ENCODE measurements around the gene COL18A1. TPM values are rescaled to one million over a fixed set of nuclear protein-coding genes. Genes with fewer than 3 reads are reported as not detected.
A peak's percentile ranks its signal among the peaks of the same experiment; 100 is the strongest.

COL18A1 gene
- total RNA-seq, 2 donors from 2014 or later: 0.31 to 1.3 TPM

DNA sequence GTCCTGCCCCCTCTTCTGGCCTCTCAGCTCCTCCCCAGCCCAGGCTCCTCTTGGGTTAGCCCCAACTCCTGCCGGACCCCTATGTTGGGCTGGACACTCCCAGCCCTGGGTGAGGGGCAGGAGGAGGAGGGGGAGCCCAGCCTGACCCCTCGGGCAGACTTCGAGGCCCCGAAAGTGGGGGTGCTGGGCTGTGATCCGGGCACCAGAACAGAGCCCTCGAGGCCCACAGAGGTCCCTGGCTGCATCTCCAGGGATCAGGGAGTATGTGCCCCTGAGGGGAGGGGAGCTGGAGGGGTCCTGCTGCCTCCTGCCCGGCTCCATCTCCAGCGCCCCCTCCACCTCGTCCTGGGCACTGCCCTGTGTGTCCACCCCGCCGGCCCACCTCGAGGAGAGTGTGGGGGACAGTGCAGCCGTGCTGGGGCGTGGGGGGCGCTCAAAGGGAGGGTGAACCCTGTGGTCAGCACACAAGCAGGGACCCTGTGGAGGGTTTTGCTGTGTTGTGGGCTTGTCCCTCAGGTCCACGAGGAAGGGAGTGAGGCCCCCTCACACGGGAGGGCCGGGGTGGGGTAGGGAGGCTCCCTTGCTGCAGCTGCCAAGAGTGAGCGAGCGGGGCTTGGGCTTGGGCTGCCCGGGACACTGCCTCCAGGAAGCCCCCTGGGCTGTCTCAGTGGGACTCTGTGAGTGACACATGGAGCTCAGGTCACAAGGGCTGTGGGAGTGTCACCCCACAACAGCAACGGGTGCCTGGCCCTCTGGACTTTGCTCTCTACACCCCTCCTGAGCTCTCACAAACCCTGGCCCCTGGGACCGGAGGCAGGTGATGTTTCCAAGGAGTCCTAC, 54.4 kb downstream of the COL18A1 start:
- ATAC-seq (peak in 1 of 2 donors; percentile 25), DNase-seq (ENCODE audit: low spot score) (peak; percentile 34)
- no peaks in the 10 kb centered on the region for H3K9me3 Mint-ChIP-seq
- H3K27me3 Mint-ChIP-seq: peaks cover 3 to 9% of the 10 kb centered on the region in 2 donors
- H3K4me1 Mint-ChIP-seq (ENCODE audit: low read depth in 2 of 2): no peaks in the 10 kb centered on the region
- H3K27ac Mint-ChIP-seq: no peak overlapping the region
- no peaks in the 10 kb centered on the region for H3K36me3 Mint-ChIP-seq
- no peak overlapping the region for H3K4me3 Mint-ChIP-seq

DNA sequence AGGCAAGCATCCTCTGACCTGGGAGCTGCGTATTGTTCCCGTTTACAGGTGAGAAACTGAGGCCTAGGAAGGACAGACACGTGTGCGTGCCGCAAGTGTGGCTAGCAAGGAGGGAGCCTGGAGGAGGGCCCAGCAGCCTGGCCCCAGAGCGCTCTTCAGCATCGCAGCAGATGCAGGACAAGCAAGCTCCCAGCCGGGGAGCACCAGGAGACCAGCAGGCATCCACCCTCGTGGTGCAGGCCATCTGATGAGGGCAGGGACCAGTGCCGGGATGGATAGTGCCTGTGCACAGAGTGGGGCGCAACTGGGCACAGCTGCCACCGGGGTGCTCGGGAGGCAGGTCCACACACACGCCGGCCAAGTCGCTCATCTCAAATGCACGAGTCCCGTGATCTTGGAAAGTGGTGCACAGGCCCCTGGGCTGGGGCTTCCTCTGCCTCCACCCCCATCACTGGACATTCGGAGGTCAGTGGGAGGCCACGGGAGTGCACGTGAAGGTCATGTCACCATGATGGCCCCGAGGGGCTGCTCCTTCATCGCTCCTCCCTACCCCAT, 55.1 kb downstream of the COL18A1 start:
- ATAC-seq (no peak), DNase-seq (ENCODE audit: low spot score) (peak; percentile 60)
- no peaks in the 10 kb centered on the region for H3K9me3 Mint-ChIP-seq
- no peak overlapping the region for H3K4me3 Mint-ChIP-seq
- no peaks in the 10 kb centered on the region for H3K36me3 Mint-ChIP-seq
- H3K4me1 Mint-ChIP-seq (ENCODE audit: low read depth in 2 of 2): no peaks in the 10 kb centered on the region
- H3K27ac Mint-ChIP-seq: no peak overlapping the region
- H3K27me3 Mint-ChIP-seq: peaks cover 9 to 15% of the 10 kb centered on the region in 2 donors

DNA sequence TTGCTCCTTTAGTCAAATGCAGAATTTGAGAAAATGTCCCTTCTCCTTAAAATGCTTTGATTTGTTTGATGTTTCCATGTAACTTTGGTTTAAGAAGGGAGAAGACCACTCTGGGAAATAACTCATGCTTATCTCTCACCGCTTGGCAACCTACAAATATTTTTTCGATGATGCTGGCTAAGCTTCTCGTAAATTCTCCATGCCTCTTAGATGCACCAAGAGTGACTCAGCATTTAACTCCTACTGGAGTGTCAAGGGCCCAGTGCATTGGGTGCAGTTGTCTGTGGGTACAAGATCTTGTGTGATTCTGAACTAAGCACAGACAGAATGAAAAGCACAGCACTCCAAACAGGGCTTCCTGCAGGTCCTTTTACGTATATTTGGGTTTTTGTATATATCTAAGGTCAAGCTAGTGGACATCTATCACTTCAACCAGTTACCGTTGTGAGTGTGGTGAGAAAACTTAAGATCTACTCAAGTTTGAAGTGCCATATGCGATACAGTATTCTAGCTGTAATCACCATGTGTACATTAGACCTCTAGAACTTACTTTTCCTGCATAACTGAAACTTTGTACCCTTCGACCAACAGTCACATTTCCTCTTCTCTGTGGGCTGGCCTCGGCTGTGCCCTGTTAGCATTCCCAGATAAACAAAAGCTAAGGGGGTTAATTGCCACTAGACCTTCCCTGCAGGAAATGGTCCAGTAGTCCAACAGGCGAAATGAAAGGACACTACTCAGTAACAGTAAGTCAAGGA, 55.8 kb downstream of the COL18A1 start:
- H3K27me3 Mint-ChIP-seq: peaks cover 13 to 17% of the 10 kb centered on the region in 2 donors
- H3K27ac Mint-ChIP-seq: no peak overlapping the region
- no peaks in the 10 kb centered on the region for H3K36me3 Mint-ChIP-seq
- no peak for DNase-seq (ENCODE audit: low spot score)
- H3K4me1 Mint-ChIP-seq (ENCODE audit: low read depth in 2 of 2): peaks cover 0 to 2% of the 10 kb centered on the region in 2 donors
- no peak for ATAC-seq
- H3K9me3 Mint-ChIP-seq: no peaks in the 10 kb centered on the region
- H3K4me3 Mint-ChIP-seq: no peak overlapping the region

- DNase-seq (ENCODE audit: low spot score) (peak; percentile 12), ATAC-seq (no peak)
- Mint-ChIP-seq H3K4me1 (ENCODE audit: low read depth in 2 of 2) (peaks cover 0 to 2% of the 10 kb centered on the region in 2 donors), H3K4me3 (no peak overlapping the region), H3K9me3 (no peaks in the 10 kb centered on the region), H3K27ac (no peak overlapping the region), H3K36me3 (no peaks in the 10 kb centered on the region), H3K27me3 (peaks cover 13 to 17% of the 10 kb centered on the region in 2 donors)
These were observed 56.4 kb downstream of the COL18A1 start for GRCh38 chr21:45461369-45461750.

GRCh38 chr21:45461806-45462341, 56.9 kb downstream of the COL18A1 start:
- Mint-ChIP-seq H3K36me3 (no peaks in the 10 kb centered on the region), H3K9me3 (no peaks in the 10 kb centered on the region), H3K4me1 (ENCODE audit: low read depth in 2 of 2) (peaks cover 0 to 2% of the 10 kb centered on the region in 2 donors), H3K27me3 (peaks cover 13 to 17% of the 10 kb centered on the region in 2 donors), H3K27ac (no peak overlapping the region), H3K4me3 (no peak overlapping the region)
- DNase-seq (ENCODE audit: low spot score): no peak
- no peak for ATAC-seq

DNA sequence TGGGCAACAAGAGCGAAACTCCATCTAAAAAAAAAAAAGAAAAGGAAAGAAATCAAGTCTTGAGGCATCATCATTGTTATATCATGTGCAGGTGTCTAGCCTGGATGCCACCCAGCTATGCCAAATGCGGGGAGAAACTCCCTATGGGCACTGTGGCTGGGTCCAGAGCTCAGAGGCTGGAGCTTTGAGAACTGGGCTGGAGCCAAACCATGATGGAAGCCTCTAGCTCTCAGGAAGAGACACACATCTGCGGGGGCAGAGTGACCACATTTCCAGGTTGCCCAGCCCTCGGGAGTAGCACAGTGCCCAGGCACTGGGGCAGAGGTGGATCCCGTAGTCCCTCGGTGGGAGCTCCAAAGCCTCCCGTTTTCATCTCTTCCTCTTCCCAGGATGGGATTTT, 58.9 kb downstream of the COL18A1 start:
- no peaks in the 10 kb centered on the region for H3K9me3 Mint-ChIP-seq
- ATAC-seq (no peak), DNase-seq (ENCODE audit: low spot score) (no peak)
- H3K4me3 Mint-ChIP-seq: no peak overlapping the region
- H3K27ac Mint-ChIP-seq: no peak overlapping the region
- H3K36me3 Mint-ChIP-seq: no peaks in the 10 kb centered on the region
- peaks cover 13 to 17% of the 10 kb centered on the region in 2 donors for H3K27me3 Mint-ChIP-seq
- peaks cover 0 to 2% of the 10 kb centered on the region in 2 donors for H3K4me1 Mint-ChIP-seq (ENCODE audit: low read depth in 2 of 2)

DNA sequence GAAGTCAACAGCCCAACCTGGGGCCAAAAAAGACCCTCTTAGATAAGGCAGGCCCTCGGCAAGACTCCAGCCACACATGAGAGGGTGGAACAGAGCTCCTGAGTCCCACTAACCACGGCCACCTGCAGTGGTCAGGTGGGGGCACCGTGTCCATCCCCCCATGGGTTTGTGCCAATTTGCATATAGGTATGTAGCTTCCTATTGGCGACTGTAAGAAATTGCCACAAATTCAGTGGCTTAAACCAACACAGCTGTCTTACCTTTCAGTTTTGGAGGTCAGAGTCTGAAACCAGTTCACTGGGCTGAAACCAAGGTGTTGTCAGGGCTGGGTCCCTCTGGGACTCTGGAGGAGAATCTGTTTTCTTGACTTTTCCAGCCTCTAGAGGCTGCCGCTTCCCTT, 59.3 kb downstream of the COL18A1 start:
- Mint-ChIP-seq H3K9me3 (no peaks in the 10 kb centered on the region), H3K27ac (no peak overlapping the region), H3K4me3 (no peak overlapping the region), H3K36me3 (no peaks in the 10 kb centered on the region), H3K27me3 (peaks cover 13 to 17% of the 10 kb centered on the region in 2 donors), H3K4me1 (ENCODE audit: low read depth in 2 of 2) (peaks cover 0 to 2% of the 10 kb centered on the region in 2 donors)
- no peak for DNase-seq (ENCODE audit: low spot score)
- no peak for ATAC-seq

DNA sequence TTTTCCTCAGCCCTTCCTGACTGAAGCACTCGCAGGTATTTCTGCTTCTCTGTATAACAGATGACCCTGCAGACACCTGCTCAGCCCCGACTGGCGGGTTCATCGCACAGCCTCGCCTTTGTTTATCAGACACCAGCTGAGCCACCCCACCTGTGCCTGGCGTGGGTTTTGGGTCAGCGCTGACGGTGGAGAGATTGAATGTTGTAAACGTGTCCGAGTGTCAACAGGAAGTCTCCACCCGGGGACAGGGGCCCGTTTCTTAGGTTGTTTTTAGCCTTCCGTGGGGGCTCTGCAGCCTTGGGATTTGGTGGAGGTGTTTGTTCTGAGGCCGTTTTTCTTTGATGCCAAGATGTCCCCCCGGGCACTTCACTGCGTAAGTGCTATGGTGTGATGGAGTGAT, 60.1 kb downstream of the COL18A1 start:
- H3K4me1 Mint-ChIP-seq (ENCODE audit: low read depth in 2 of 2): peaks cover 0 to 2% of the 10 kb centered on the region in 2 donors
- peaks cover 13 to 17% of the 10 kb centered on the region in 2 donors for H3K27me3 Mint-ChIP-seq
- DNase-seq (ENCODE audit: low spot score): no peak
- H3K4me3 Mint-ChIP-seq: no peak overlapping the region
- ATAC-seq: no peak
- H3K9me3 Mint-ChIP-seq: no peaks in the 10 kb centered on the region
- H3K36me3 Mint-ChIP-seq: no peaks in the 10 kb centered on the region
- H3K27ac Mint-ChIP-seq: no peak overlapping the region

DNA sequence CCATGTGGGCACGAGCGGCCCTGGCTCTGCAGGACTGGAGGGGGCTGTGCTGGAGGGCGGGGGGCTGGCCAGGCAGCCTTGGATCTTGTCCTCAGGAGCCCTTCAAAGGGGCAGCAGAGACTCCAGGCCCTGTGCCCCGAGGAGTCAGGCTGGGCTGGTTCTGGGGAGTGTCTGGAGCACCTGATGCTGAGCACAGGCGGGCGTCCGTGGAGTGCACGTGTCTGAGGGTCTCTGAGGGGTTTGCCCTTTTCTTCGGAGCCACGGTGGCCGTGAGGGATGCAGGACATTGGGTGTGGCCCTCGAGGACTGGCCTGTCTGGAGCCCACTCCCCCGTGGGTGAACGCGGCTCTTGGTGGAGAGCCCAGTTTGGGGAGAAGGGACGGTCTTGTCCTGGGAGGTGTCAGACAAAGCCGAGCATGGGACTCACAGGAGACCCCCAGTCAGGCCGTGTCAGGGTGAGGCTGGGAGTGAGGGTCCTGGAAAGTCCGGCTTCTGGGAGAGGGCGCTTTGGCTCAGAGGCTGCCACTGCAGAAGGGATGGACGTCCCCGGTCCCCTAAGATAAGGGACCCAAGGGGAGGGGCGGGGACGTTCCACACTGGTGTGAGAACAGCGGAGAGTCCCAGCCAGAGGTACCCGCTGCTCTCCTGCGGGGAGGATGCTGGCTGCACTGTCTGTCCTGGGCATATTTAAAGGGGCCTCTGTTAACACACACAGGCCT, 60.8 kb downstream of the COL18A1 start:
- no peaks in the 10 kb centered on the region for H3K36me3 Mint-ChIP-seq
- H3K4me3 Mint-ChIP-seq: no peak overlapping the region
- peaks cover 13 to 17% of the 10 kb centered on the region in 2 donors for H3K27me3 Mint-ChIP-seq
- DNase-seq (ENCODE audit: low spot score): no peak
- H3K4me1 Mint-ChIP-seq (ENCODE audit: low read depth in 2 of 2): peaks cover 0 to 2% of the 10 kb centered on the region in 2 donors
- H3K27ac Mint-ChIP-seq: no peak overlapping the region
- H3K9me3 Mint-ChIP-seq: no peaks in the 10 kb centered on the region
- ATAC-seq: no peak

DNA sequence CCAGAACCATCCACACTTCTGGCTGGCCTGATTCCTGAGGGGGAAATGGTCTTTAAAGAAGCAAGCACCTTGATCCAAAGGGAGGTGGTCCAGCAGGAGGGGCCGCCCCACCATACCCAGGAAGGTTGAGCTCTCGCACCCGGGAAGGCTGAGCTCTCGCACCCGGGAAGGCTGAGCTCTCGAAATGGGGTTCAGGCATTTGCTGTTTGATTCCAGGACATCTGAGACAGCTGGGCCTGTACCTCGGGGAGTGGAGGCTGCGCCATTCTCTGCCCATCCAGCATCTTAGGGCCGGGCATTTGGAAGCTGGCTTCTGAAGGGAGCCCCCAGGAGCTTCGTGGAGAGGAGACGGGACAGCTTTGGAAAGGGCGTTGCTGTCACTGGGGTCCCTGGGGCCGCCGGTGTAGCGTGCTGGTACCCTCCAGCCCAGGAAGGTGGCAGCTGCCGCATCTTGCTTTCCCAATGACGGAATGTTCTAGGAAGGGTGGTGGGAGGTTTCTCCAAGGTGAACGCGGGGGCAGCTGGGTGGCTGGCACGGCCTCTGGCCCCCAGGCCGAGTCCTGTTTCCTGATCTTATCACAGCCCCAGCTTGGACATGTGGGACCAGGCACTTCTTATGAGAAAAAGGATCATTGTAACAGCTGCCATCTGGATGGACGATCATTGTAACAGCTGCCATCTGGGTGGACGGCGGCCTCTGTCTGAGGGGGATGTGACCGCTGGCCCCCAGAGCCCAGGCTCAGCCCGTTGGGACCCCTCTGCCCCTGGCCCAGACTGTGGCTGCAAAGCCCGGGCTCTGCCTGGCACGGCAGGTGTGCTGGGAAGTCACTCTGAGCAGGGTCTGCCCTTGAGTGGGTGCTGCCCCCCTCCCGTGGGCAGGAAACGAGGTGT, 61.6 kb downstream of the COL18A1 start:
- H3K36me3 Mint-ChIP-seq: no peaks in the 10 kb centered on the region
- H3K4me3 Mint-ChIP-seq: no peak overlapping the region
- H3K9me3 Mint-ChIP-seq: no peaks in the 10 kb centered on the region
- DNase-seq (ENCODE audit: low spot score) (no peak), ATAC-seq (no peak)
- peaks cover 13 to 17% of the 10 kb centered on the region in 2 donors for H3K27me3 Mint-ChIP-seq
- peaks cover 0 to 2% of the 10 kb centered on the region in 2 donors for H3K4me1 Mint-ChIP-seq (ENCODE audit: low read depth in 2 of 2)
- H3K27ac Mint-ChIP-seq: no peak overlapping the region

DNA sequence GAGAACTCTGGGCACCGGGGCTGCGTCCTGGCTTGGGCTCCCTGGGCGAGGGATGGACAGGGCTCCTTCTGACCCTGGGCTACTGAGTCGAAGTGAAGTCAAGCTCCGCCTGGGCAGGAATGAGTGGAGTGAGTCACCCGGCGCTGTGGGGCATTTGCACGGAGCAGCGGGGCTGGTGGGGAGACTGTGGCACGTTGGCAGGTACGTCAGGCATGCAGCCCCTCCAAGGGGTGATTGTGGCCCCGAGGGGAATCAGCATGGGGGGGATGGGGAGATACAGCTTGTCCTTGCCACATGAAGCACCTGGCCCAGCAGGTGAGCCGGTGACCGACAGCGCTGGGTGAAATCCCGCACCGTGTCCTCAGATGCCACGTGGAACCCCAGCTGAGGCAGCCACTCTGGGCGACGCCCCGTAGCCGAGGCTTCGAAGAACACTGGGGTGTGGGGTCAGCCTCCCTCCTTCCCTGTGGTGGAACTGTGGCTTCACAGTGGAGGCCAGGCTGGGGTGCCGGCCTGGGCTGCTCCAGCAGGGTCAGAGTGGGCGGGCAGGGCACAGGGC, 62.3 kb downstream of the COL18A1 start:
- no peaks in the 10 kb centered on the region for H3K9me3 Mint-ChIP-seq
- no peak overlapping the region for H3K4me3 Mint-ChIP-seq
- peaks cover 0 to 2% of the 10 kb centered on the region in 2 donors for H3K4me1 Mint-ChIP-seq (ENCODE audit: low read depth in 2 of 2)
- no peaks in the 10 kb centered on the region for H3K36me3 Mint-ChIP-seq
- peak in 1 of 2 donors; percentile 54 for ATAC-seq
- no peak for DNase-seq (ENCODE audit: low spot score)
- peaks cover 10 to 14% of the 10 kb centered on the region in 2 donors for H3K27me3 Mint-ChIP-seq
- no peak overlapping the region for H3K27ac Mint-ChIP-seq
